Erythroblast (primary cell): ENCODE data around the gene E2F2.
A peak's percentile ranks its signal among the peaks of the same experiment; 100 is the strongest.
"Not testable (repeated sequence)": the region's sequence is repeated elsewhere in the genome, so short reads cannot be mapped to it uniquely, and the experiment has no call there.

Experiments
- DNase-seq, 2 experiments: peaks; one replicate each; lab custom pipeline; 2025; lab: John Stamatoyannopoulos, UW
- GATA1 ChIP-seq: IDR thresholded peaks from 2 replicates; pipeline ENCODE4 v1.6.1; 2011; ENCODE audit warnings: low read depth, mild to moderate bottlenecking, control low read depth, low read length, moderate library complexity
- POLR2A ChIP-seq: IDR thresholded peaks from 2 replicates; pipeline ENCODE4 v1.6.1; 2011; ENCODE audit warnings: mild to moderate bottlenecking, low read length

E2F2 gene

DNA sequence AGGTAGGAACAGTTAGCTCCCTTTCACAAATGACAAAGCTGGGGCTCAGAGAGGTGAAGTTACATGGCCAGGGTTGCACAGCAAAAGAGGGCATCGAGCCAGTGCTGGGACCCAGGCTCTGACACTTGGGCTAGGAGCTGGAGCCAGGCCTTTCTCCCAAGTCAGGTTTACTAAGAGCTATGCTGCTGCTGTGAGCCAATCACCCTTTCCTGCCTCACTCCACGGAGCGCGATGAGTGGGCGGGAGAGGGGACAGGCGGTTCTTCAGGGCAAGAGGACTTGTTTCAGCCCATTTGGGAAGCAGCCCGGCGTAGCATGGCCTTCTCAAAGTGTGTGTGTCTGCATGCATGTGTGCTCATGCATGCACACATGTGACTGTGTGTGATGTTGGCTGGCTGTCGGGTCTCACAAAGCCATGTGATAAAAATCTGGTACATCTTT, 17.7 kb upstream of the E2F2 start:
- no peak for DNase-seq

GRCh38 chr1:23546897-23547584, 16.0 kb upstream of the E2F2 start:
- no peak for DNase-seq
- TF ChIP-seq GATA1, result no peak
- TF ChIP-seq POLR2A, result no peak

More for the DNA sequence above, 17.7 kb upstream of the E2F2 start:
- TF ChIP-seq POLR2A (no peak), GATA1 (no peak)

DNA sequence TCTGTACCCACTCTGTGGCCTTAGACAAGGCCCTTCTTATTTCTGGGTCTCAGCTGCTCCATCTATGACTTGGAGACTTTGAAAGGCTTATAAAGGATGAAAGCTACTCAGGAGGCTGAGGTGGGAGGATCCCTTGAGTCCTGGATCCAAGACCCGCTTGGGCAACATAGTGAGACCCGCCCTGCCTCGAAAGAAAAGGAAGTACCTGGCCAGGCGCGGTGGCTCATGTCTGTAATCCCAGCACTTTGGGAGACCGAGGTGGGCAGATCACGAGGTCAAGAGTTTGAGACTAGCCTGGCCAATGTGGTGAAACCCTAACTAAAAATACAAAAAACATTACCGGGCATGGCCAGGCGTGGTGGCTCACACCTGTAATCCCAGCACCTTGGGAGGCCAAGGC, 14.8 kb upstream of the E2F2 start:
- no peak for DNase-seq
- no peak for TF ChIP-seq GATA1
- no peak for TF ChIP-seq POLR2A

GRCh38 chr1:23544444-23545389, 13.7 kb upstream of the E2F2 start:
- TF ChIP-seq POLR2A (no peak), GATA1 (no peak)
- peak in 1 of 2 experiments; percentile 87 for DNase-seq

DNA sequence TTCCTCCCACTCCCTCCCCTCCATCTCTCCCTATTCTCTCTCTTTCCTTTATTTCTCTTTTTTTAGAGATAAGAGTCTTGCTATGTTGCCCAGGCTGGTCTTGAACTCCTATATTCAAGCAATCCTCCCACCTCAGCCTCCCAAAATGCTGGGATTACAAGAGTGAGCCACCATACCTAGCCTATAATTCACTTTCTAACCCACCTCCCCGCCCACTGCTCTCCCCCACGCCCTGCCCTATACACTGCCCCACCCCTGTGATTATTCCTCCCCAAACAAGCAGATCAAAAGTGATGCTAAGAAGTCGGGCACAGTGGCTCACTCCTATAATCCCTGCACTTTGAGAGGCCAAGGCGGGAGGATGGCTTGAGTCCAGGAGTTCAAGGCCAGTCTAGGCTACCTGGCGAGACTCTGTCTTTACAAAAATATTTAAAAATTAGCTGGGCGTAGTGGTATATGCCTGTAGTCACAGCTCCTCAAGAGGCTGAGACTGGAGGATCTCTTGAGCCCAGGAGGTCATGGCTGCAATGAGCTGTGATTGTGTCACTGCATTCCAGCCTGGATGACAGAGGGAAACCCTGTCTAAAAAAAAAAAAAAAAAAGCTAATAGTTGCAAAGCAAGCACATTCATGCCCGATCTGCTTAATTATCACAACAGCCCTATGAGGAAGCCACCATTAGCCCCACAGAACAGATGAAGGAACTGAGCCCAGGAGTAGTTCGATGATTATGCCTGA, 12.8 kb upstream of the E2F2 start:
- no peak for TF ChIP-seq GATA1
- no peak for TF ChIP-seq POLR2A
- DNase-seq, result no peak

DNA sequence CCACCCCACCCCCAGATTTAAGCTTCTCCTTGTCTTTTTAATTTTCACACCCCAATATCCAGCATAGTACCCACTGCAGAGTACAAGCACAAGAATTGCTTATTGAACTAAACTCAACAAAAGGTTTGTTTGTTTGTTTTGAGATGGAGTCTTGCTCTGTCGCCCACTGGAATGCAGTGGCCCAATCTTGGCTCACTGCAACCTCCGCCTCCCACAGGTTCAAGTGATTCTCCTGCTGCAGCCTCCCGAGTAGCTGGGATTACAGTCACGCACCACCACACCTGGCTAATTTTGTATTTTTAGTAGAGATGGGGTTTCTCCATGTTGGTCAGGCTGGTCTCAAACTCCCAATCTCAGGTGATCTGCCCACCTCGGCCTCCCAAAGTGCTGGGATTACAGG, 11.9 kb upstream of the E2F2 start:
- DNase-seq, result not testable (repeated sequence)

DNA sequence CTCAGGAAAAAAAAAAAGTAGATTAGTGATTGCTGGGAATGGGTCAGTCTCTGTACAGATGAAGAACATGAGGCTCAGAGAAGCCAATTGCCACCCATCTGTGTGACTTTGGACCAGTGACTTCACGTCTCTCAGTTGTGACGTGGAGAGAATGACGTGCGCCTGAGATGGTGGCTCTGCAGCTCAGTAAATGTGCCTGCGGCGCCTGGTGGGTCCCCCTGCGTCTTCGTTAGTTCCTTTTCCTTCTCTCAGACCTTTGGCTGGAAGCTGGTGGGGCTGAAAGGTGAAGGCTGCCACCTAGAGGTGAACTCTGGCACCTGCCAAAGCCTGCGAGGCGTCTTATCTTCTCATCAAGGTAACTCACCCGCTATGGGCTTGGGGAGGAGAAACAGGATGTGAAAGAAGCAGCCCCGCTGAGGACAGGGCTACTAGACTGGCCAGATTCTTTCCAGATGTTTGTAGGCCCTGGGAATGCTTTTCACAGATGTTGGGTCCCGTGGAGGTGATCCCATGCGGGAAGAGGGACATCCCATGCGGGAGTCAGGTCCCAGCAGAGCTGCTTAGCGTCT, 8.7 kb upstream of the E2F2 start:
- DNase-seq, result peak; percentile 94 to 95
- TF ChIP-seq GATA1 (no peak), POLR2A (no peak)

DNA sequence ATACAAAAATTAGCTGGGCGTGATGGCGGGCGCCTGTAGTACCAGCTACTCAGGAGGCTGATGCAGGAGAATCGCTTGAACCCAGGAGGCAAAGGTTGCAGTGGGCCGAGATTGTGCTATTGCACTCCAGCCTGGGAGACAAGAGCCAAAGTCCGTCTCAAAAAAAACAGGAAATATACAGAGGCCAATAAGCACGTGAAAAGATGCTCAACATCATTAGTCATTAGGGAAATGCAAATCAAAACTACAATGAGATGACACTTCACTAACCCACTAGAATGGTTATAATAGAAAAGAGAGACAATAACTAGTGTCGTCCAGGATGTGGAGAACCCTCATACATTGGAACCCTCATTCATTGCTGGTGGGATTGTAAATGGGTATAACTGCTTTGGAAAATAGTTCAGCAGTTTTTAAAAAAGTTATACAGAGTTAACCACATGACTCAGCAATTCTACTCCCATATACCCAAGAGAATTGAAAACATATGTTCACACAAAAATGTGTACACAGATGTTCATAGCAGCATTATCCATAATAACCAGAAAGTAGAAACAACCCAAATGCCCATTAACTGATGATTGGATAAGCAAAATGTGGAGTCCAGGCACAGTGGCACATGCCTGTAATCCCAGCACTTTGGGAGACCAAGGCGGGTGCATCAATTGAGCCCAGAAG, 6.4 kb upstream of the E2F2 start:
- no peak for TF ChIP-seq POLR2A

DNA sequence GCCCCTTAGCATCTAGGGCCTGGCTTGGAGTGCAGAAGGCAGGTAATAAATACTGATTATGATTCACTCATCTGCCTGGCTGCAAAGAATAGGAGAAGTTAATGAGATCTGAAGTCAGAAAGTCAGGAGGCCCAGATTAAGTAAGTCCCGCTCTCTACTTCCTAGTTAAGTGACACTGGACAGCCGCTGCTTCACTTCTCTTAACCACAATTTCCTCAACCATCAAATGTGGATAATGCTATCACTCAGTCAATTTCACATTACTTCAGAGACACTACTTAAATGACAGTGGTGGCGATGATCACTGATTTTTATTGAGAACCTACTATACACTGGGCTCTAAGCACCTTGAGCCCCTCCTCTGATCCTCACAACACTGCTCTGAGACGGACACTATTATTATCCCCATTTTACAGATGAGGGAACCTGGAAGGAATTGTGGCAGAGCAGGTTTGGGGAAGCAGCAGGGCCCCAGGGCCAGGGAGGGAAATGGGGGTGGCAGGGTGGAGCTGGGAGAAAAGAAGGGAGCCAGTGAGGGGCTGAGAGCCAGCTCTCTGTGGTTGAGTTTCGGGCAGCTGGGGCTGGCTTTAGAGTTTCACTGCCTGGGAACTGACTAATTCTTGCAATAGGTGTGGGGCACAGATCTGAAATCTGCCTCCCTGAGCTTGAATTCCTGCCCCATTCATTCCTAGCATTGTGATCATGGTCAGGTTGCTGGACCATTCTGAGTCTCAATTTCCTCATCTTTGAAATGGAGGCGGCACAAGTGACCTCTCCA, 2.4 kb upstream of the E2F2 start:
- no peak for DNase-seq
- no peak for TF ChIP-seq POLR2A
- no peak for TF ChIP-seq GATA1

More for the DNA sequence above, 6.4 kb upstream of the E2F2 start:
- DNase-seq, result peak in 1 of 2 experiments; percentile 43

DNA sequence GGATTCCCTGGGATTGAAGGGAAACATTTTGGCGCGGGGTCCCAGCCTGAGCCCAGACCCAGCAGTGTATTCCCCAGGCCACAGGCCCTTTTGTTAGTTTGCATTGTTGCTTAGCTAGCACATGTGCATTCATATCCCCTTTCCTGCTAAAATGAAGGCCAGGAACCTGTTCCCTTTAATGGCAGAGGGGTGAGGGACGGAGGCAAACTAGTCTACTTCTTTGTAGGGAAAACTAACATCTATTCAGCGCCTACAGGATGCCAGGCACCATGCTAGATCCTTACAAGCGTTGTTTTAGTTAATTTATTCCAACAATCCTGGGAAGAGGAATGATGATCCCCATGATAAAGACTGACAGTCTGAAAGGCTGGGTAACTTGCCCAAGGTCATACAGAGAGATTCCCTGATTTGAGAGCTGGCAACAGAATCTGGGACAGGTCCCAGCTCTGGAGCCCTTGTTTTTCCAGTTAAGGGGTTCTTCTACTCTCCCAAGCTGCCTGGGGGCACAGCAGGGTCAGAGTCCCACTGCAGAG, 595 bp upstream of the E2F2 start:
- TF ChIP-seq POLR2A (no peak), GATA1 (no peak)
- no peak for DNase-seq

- peak in 1 of 2 experiments; percentile 77 for DNase-seq
- TF ChIP-seq POLR2A (no peak), GATA1 (no peak)
Observed at GRCh38 chr1:23530087-23530746, 816 bp downstream of the E2F2 start.
